GM19351 (cell line): Measurements from ENCODE around the gene MAPK8.
"Not testable (repeated sequence)": the region's sequence is repeated elsewhere in the genome, so short reads cannot be mapped to it uniquely, and the experiment has no call there.

ENCODE experiments used
- ATAC-seq: cut with Tn5 transposase; IDR thresholded peaks from one replicate; pipeline ENCODE4 v1.9.1; 2021; ENCODE audit warnings: mild to moderate bottlenecking, moderate library complexity; ENCODE audit not compliant: unreplicated experiment

The MAPK8 gene

DNA sequence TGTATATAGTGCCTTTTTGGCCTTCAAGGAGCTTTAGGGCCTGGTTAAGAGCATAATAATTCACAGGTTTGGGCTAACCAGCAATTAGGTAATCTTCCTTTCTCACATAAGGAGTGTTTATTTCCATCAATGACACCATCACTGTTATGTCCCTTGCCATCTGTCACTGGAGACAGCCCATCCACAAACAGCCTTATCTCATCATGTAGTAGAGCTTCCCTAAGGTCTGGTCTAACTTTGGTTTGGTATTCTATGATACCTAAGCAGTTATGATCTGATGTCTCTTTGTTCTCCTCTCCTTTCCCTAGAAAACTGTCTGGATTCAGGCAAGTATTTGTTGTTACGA lies 26.4 kb downstream of the MAPK8 start:
- no peak for ATAC-seq

GRCh38 chr10:48333856-48334255 lies 27.4 kb downstream of the MAPK8 start:
- ATAC-seq, result no peak

GRCh38 chr10:48335788-48336187 lies 29.3 kb downstream of the MAPK8 start:
- ATAC-seq, result no peak

- ATAC-seq, result peak; percentile 90
Measured at GRCh38 chr10:48336978-48337599, 30.6 kb downstream of the MAPK8 start.

GRCh38 chr10:48340734-48341133 lies 34.3 kb downstream of the MAPK8 start:
- ATAC-seq, result no peak

- no peak for ATAC-seq
Measured at GRCh38 chr10:48343106-48343505, 36.6 kb downstream of the MAPK8 start.

GRCh38 chr10:48343921-48344598 lies 37.6 kb downstream of the MAPK8 start:
- ATAC-seq, result no peak

GRCh38 chr10:48346248-48346647 lies 39.8 kb downstream of the MAPK8 start:
- not testable (repeated sequence) for ATAC-seq

DNA sequence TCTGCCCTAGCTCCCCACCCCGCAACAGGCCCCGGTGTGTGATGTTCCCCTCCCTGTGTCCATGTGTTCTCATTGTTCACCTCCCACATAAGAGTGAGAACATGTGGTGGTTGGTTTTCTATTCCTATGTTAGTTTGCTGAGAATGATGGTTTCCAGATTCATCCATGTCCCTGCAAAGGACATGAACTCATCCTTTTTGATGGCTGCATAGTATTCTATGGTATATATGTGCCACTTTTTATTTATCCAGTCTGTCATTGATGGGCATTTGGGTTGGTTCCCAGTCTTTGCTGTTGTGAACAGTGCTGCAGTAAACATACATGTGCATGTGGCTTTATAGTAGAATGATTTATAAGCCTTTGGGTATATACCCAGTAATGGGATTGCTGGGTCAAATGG lies 41.1 kb downstream of the MAPK8 start:
- ATAC-seq, result not testable (repeated sequence)

DNA sequence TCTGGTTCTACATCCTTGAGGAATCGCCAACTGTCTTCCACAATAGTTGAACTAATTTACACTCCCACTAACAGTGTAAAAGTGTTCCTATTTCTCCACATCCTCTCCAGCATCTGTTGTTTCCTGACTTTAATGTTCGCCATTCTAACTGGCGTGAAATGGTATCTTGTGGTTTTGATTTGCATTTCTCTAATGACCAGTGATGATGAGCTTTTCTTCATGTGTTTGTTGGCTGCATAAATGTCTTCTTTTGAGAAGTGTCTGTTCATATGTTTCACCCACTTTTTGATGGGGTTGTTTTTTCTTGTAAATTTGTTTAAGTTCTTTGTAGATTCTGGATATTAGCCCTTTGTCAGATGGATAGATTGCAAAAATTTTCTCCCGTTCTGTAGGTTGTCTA lies 41.5 kb downstream of the MAPK8 start:
- ATAC-seq, result not testable (repeated sequence)

GRCh38 chr10:48353246-48353645 lies 46.8 kb downstream of the MAPK8 start:
- no peak for ATAC-seq

GRCh38 chr10:48357631-48358030 lies 51.2 kb downstream of the MAPK8 start:
- ATAC-seq, result no peak

GRCh38 chr10:48358162-48358561 lies 51.7 kb downstream of the MAPK8 start:
- no peak for ATAC-seq

DNA sequence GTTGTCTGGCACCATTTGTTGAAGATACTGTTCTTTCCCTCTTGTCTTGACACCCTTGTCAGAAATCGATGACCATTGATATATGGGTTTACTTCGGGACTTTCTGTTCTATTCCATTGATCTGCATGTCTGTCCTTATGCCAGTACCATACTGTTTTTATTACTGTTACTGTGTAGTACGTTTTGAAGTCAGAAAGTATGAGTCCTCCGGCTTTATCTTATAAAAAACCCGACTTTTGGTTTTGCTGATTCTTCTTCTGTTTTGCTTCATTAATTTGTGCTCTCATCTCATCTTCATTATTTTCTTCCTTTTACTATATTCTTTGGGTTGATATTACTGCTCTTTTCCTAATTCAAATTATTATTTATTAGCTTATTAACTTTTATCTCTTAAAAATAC lies 52.4 kb downstream of the MAPK8 start:
- no peak for ATAC-seq

DNA sequence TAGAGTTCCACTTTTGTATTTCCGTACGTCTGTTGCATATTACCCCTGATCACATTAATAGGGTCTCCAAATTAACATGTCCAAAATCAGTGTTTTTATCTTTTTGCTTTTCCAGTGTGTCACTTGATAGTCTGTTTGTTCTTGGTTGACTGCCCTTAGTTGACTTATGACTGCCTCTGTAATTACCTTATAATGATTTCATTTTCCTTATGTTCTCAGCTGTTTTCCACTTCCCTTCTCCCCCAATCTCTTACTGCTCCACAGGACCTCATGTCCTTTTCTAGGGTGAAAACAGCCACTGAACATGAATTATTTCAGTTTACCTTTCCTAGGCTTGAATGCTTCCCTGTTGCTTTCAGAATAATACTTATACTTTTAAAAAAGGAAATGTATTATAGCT lies 54.7 kb downstream of the MAPK8 start:
- ATAC-seq, result no peak

- ATAC-seq, result no peak
Measured at GRCh38 chr10:48363617-48364355, 57.3 kb downstream of the MAPK8 start.

DNA sequence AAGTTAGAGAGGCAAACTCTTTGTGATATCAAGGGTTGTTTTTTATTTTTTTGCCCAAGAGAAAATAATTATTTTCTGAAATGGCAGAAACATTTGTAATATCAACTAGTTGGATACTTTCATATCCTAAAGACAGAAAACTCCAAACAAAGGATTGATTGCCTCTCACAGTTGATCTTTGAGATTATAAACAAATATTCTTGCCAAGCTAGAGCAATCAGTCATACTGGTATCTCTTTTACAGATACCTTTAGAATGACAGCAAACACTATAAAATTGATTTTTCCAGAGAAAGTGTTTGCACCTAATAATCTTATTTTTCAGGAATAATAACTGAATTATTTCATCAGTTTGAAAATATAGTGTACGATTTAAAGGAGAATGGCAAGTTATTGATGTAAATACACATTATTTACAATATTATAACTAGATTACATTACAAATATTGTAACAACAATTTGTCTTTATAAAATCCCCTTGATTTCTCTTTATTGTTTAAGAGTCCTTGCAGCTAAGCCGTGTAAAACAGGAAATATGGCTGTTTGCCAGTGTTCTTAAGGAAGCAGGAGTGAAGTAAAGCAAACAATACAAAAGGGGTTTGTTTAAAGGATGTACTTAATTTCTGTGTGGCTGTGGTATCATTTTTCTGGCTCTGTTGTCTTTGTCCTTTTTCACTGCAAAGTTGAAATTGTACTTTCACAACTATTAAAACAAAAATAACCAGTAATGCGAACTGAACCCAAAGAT lies 58.4 kb downstream of the MAPK8 start:
- no peak for ATAC-seq

GRCh38 chr10:48365668-48366067 lies 59.2 kb downstream of the MAPK8 start:
- no peak for ATAC-seq

DNA sequence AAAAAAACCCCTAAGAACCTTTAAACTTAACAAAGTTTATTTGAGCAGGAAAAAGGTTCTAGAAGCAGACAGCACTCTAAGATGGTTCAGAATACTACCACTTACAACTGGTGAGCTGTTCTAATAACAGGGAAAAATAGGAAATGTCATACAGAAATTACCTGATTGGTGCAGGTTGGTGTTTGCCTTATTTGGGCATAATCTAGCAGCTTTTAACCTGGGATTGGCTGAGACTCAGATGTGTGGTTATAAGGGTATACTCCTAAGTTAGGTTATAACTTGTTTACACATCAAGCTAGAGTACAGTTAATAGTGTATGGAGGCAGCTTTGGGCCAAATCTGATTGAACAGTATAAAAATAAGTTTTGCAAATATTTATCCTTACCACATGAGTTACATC lies 59.8 kb downstream of the MAPK8 start:
- no peak for ATAC-seq

GRCh38 chr10:48369501-48369900 lies 63.0 kb downstream of the MAPK8 start:
- no peak for ATAC-seq

- no peak for ATAC-seq
Measured at GRCh38 chr10:48377751-48378530, 71.5 kb downstream of the MAPK8 start.
